Measurements from ENCODE around the gene SFT2D3. TPM values are rescaled to one million over a fixed set of nuclear protein-coding genes. Genes with fewer than 3 reads are reported as not detected.
"Not testable (repeated sequence)": the region's sequence is repeated elsewhere in the genome, so short reads cannot be mapped to it uniquely, and the experiment has no call there.

Gene SFT2D3
- total and polyA plus RNA-seq, 2 of the 13 experiments (the other 11 are each of a cell fraction or from before 2014, with no cell fraction given) = 8.3 to 9.4 TPM

DNA sequence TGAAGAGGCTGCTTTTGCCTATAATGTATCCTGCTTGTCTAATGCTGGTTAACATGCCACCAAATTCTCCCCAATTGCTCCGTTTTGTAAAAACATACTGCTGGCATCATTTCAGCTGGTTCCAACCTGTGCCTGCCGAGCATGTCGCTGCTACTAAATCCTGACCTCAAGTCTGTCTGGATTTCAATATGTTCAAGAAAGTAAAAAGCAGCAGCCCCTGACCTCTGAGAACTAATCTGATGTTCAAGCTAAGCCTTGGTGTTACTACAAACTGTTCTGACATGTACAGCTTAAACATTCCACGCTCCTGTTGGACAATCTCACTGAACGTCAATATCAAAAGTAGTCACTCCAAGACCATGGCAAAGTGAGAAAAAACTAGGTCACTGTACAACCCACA, 46.3 kb downstream of the SFT2D3 start:
- intact Hi-C loops (cut with micrococcal nuclease; ENCODE audit: unreplicated experiment) = no loop called here
- Histone ChIP-seq H3K4me3 (replicated peaks in 1 of 3; ENCODE audit: insufficient read depth in 1 of 3, low read depth in 2 of 3, low read length in 3 of 3) (no peak overlapping the region), H4K20me1 (ENCODE audit: insufficient read depth, low read length) (no peaks in the 10 kb centered on the region), H3K9me3 (ENCODE audit: low read length) (no peaks in the 10 kb centered on the region), H3K36me3 (replicated peaks in 1 of 2; ENCODE audit: control insufficient read depth in 1 of 2, insufficient read depth in 2 of 2, low read length in 2 of 2) (peaks cover 6 to 37% of the 10 kb centered on the region in 2 experiments; a peak in 3 of 5 replicates), H3K27me3 (ENCODE audit: control insufficient read depth in 1 of 2, insufficient read depth in 2 of 2, low read length in 2 of 2) (no peaks in the 10 kb centered on the region), H2AFZ (ENCODE audit: low read length) (no peak overlapping the region), H3K79me2 (ENCODE audit: insufficient read depth, low read length) (no peaks in the 10 kb centered on the region), H3K27ac (ENCODE audit: extremely low read length, insufficient read depth, low read length) (no peak overlapping the region), H3K4me2 (ENCODE audit: low read depth, low read length) (no peak overlapping the region), H3K9ac (ENCODE audit: insufficient read depth, low read depth, low read length) (no peak overlapping the region), H3K4me1 (ENCODE audit: insufficient read depth, low read length) (no peaks in the 10 kb centered on the region)
- ChIA-PET CTCF (ENCODE audit: low intra/inter-chr PET ratio, low total read pairs) (no interaction called here), POLR2A (no interaction called here)
- WGBS (ENCODE audit: low lambda C conversion rate) = 98% methylated on average over 5 of the region's 5 CpGs
- DNase-seq (ENCODE audit: low spot score) (no peak), ATAC-seq (no peak), FAIRE-seq (no peak)
- BruUV-seq (replicated peaks) = TSS peak; percentile 16
- TF ChIP-seq MLLT10 (CRISPR knock-in tag; IDR thresholded peaks at IDR 0.05) (no peak), ZNF780A (CRISPR knock-in tag; IDR thresholded peaks at IDR 0.05) (no peak), RBM22 (optimal IDR thresholded peaks at IDR 0.05; ENCODE audit: low read length) (peak; percentile 56)
- in situ Hi-C loops (cut with HindIII; ENCODE audit: extremely low pct_ligation_motif_present, low pct_unique_long_range_greater_than_20kb) = no loop called here

DNA sequence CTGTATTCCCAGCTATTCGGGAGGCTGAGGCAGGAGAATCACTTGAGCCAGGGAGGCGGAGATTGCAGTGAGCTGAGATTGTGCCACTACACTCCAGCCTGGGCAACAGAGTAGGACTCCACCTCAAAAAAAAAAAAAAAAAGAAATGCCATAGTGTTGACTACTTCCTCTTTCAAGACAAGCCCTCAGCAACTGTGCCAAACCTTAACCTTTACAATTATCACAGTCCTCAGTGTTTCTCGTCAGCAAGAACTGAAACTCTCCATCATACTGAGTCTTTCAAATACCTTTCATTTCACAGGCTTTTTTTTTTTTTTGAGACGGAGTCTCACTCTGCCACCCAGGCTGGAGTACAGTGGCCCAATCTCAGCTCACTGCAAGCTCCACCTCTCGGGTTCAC, 48.2 kb downstream of the SFT2D3 start:
- FAIRE-seq; H3K79me2 ChIP-seq (ENCODE audit: insufficient read depth, low read length); intact Hi-C loops (cut with micrococcal nuclease; ENCODE audit: unreplicated experiment); H3K4me2 ChIP-seq (ENCODE audit: low read depth, low read length); DNase-seq (ENCODE audit: low spot score); H2AFZ ChIP-seq (ENCODE audit: low read length); H3K4me1 ChIP-seq (ENCODE audit: insufficient read depth, low read length); H3K9ac ChIP-seq (ENCODE audit: insufficient read depth, low read depth, low read length); ATAC-seq; BruUV-seq (replicated peaks); CTCF ChIA-PET (ENCODE audit: low intra/inter-chr PET ratio, low total read pairs); H3K4me3 ChIP-seq (replicated peaks in 1 of 3; ENCODE audit: insufficient read depth in 1 of 3, low read depth in 2 of 3, low read length in 3 of 3); POLR2A ChIA-PET; H3K9me3 ChIP-seq (ENCODE audit: low read length); in situ Hi-C loops (cut with HindIII; ENCODE audit: extremely low pct_ligation_motif_present, low pct_unique_long_range_greater_than_20kb); H4K20me1 ChIP-seq (ENCODE audit: insufficient read depth, low read length); H3K27ac ChIP-seq (ENCODE audit: extremely low read length, insufficient read depth, low read length); H3K27me3 ChIP-seq (ENCODE audit: control insufficient read depth in 1 of 2, insufficient read depth in 2 of 2, low read length in 2 of 2): not testable (repeated sequence)
- 98% methylated on average over 5 of the region's 5 CpGs for WGBS (ENCODE audit: low lambda C conversion rate)
- H3K36me3 ChIP-seq (replicated peaks in 1 of 2; ENCODE audit: control insufficient read depth in 1 of 2, insufficient read depth in 2 of 2, low read length in 2 of 2) = peaks cover 6 to 29% of the 10 kb centered on the region in 2 experiments; a peak in 3 of 5 replicates

Data from HepG2 (cell line).